NCI-H2171 treated with DMSO at 0.1 percent for 48 hours (cell line): ENCODE measurements around the gene ACKR3.

Experiments used
- DNase-seq: peaks from one replicate; lab custom pipeline; 2025; lab: John Stamatoyannopoulos, UW

ACKR3 gene

DNA sequence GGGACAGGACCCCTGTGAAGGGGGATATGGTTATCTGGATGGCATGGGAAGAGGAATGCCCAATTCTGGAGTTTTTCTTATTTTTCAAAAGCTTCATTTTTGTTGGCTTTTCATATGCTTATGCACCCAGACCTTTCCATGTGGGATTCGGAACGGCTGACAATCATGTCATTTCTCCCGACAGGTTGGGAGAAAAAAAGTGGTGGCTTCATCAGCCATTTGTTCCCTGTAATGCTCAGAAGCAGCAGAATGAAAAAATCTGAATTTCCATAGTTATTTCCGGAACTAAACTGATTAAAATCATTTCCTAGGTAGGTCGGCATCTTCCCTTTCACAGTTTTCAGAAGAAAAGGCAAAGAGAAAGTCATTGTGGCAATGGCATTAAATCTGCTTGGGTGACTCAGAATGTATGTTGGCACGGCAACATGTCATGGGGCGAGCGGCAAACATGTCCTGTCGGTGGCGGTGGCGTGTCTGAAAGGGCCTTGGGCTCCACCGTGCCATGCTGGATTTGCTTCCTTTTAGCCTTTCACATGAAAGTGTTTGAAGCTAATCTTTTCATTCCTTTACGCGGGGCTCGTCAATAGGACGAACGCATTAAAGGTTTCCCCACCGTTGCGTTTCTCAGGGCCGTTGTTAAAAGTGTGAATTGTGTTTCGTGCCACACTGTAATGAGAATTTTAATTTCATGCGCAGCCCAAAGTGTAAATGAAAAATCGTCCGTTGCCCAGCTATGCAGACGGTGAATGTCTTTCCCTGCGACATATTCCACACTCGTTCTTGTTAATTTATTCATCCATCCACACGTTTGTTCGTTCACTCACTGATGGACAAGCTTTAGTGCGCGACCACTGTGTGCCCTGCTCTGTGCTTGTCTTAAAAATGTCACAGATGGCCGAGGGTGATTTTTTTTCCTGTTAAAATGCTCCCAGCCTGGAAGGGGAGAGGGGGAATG is 18.5 kb downstream of the ACKR3 start:
- DNase-seq = no peak

DNA sequence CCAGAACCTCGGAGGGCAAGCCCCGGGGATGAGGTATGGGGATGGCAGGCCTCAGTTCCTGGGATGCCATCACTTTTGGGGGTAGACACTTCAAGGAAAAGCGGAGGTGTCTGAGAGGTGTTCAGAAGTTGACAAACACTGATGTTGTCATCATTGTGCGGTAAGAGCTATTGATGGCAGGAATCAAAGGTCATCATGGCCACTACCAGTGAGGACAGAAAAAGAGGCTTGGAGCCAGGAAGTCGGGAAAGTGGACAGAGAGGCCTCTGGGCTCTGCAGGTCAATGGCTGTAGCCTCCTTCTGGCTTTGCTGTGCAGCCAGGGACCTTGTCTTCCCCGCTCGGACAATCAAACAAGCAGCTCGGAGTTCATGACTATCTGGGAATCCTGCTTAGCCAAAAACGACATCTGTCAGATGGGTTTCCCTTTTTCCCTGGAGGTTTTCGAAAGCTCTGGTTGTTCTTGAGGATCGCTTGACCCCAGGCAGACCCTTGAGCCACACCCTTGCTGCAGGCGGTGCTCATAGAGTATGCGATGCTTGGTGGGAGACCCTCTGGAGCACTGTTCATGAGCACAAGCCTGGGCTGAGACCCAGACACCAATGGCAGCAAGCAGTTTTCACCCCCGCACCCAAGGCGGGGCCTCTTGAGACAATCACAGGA is 19.4 kb downstream of the ACKR3 start:
- no peak for DNase-seq

DNA sequence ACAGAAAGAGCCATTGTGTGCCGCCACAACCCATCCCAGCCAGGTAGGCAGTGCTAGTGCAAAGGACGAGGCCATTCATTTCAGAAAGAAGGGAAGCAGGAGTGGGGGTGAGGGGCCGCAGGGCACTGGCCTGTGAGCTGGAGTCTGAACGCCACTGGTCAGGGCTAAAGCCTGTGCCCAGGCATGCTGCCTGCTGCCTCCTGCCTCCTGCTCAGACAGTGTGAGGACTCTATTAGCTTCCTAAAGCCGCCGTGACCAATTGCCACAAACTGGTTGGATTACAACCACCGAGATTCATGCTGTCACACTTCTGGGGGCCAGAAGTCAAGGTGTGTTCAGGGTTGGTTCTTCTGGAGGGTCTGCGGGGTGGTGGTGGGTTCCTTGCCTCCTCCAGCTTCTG is 21.2 kb downstream of the ACKR3 start:
- DNase-seq = no peak

DNA sequence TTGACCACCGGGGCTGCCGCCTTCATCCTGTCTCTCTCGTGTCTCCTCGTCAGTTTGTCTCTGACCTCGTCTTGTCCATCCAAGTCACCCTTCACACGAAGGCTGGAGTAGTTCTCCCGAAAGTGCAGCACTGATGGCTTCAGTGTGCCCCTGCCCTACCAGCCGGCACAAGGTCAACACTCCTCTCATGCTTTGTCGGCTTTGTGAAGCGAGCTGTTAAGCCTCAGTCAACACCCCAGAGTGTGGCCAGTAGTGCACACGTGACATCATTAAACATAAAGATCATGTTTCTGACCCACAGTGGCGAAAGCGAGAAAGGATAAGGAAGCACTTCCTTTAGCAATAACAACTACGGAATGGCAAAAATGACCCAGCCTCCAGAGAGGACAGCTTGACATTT is 23.2 kb downstream of the ACKR3 start:
- no peak for DNase-seq

GRCh38 chr2:236593531-236593930 is 23.9 kb downstream of the ACKR3 start:
- DNase-seq = no peak

DNA sequence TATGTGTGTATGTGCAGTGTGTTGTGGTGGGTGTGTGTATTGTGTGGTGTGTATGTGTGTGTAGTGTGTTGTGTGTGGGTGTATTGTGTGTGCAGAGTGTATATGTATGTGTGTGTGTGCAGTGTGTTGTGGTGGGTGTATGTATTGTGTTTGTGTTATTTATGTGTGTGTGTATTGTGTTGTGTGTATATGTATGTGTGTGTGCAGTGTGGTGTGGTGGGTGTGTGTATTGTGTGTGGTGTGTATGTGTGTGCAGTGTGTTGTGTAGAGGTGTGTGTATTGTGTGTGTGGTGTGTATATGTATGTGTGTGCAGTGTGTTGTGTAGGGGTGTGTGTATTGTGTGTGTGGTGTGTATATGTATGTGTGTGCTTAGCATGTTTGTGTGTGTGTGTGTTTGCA is 24.3 kb downstream of the ACKR3 start:
- no peak for DNase-seq

GRCh38 chr2:236597629-236598028 is 28.0 kb downstream of the ACKR3 start:
- DNase-seq = no peak

DNA sequence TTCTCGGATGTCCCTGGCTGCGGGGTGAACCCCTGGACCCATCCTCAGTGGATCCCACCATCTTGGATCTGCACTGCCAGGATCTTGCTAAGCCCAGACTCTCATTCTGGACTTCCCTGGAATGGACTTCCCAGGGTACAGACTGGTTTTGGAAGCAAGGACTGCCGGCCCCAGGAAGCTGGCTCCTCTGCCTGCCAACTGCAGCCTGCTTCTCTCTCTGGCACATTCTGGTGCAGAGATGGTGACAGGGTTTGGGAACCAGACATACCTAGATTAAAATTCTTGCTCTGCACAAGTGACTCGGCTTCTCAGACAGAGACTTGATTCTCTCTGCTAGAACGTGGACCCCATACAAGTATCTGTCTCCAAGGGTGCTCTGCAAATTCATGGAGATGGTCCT is 29.4 kb downstream of the ACKR3 start:
- DNase-seq = no peak

DNA sequence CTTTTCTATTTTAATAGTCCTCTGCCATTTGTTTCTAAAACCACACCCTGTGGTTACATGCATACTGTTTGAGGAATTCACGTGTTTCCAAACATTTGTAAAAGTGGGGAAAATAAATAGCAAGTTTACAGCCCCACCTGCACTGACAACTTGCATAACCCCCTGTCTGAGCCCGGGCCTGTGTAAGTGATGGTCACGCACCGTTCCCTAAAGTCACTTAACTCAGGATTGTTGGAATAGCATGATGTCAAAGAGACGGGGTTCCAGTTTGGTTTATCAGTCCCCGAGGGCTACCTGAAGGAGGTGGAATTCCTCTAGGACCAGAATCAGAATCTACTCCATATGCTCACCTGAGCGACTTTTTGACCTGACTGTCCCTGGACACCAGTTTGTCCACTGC is 30.5 kb downstream of the ACKR3 start:
- DNase-seq = no peak

- peak; percentile 92 for DNase-seq
Observed at GRCh38 chr2:236600892-236601291, 31.3 kb downstream of the ACKR3 start.

- no peak for DNase-seq
Observed at GRCh38 chr2:236601316-236602202, 31.9 kb downstream of the ACKR3 start.

GRCh38 chr2:236602678-236603077 is 33.1 kb downstream of the ACKR3 start:
- peak; percentile 41 for DNase-seq

DNA sequence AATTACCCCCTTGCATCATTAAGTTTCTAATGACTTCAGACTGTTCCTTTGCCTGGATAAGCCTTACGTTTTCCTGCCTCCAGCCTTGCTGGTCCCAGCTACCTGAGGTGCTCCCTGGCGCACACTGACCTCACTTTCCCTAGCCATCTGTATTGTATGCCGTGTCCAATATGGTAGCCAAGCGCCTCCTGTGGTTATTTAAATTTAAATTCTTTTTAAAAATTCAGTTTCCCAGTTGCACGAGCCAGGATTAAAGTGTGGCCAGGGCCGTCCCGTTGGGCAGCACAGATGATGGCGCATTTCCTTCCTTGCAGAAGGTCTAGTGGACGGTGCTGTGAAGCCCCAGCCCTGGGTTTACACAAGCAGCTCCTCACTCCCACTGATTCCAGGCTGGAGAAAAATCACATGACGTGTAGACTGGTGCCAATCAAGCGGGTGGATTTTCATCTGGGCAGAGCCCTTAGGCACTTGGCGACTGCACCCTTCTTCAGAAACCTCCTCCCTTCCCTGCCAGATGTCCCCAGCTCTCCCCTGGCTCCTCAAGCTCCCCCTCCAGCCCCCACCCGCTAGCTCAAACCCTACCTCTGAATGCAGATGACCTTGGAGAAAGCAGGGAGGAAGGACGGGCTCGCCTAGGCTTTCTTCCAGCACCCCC is 33.9 kb downstream of the ACKR3 start:
- no peak for DNase-seq

DNA sequence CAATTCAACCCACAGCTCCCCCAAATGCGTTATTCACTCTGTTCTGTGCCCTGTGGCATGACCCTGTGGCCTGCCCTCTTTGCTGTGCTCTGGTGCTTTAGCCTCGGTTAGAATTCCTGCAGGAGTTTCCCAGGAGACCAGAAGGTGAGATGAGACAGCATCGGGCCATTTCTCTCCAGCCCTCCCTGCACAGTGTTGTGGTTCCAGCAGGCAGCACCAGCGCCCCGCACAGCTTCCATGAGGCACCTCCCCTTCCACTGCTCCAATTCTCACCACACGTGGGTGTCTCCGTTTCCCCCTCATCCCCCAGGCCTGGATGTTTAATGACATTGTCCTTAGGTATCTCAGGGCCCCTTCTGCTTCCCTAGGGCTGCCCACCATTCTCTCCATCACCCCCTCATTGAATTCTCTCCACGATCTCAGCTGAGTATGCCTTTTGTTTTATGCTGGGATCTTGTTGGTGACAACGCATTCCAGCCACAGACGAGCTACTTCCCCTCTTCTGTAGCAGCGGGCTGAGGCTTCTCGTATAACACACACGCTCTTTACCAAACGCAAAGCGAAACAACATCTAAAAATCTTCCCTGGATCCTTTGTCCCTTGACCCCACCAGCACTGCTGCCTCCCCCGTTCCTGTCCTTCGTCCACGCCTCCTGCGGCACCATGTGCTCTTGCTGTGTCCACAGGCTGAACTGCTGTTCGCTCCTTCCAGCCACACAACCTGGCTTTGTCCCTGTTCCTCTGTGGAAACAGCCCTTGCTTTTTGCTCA is 35.1 kb downstream of the ACKR3 start:
- no peak for DNase-seq

GRCh38 chr2:236605345-236605734 is 35.7 kb downstream of the ACKR3 start:
- no peak for DNase-seq

- no peak for DNase-seq
Observed at GRCh38 chr2:236606023-236606422, 36.4 kb downstream of the ACKR3 start.

DNA sequence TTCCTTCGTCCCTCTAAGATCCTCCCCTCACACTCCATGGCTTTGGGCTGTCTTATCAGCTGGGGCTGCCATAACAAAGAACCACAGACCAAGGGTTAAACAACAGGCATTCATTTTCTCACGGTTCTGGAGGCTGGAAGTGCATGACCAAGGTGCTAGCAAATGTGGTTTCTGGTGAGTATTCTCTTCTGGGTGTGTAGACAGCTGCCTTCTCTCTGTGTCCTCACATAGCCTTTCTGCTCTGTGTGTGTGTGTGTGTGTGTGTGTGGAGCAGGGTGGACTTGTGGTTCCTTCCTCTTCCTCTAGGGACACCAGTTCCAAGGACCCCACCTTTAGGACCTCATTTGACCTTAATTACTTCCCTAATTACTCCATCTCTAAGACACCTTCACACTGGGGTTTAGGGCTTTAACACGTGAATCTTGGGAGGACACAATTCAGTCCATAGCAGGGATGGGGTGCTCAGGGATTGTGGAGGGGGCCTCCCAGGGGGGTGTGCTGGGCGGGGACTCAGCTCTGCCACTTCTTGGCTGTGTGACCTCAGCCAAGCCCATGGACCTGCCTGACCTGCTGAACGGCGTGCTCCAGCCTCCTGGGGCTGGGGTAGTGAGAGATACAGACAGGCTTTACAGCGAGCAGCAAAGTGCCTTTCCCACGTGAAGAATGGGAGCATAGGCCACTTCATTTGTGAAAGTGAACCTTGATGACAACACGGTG is 38.0 kb downstream of the ACKR3 start:
- DNase-seq = no peak

DNA sequence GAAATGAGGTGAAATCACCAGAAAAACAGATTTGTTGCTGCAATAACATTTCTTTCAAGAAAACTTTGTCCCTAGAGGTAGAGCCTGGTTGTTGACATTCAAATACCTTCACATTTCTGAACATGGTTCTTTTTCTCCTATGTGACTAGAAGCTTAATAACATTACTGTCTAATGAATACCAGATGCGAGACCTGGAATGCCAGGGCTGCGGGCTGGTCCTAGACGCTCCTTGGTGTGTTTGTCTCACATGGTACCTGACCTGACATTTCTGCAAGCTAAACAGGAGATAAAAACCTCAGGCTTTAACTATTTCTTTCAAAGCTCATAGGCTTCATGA is 38.5 kb downstream of the ACKR3 start:
- no peak for DNase-seq

- no peak for DNase-seq
Observed at GRCh38 chr2:236608710-236609109, 39.1 kb downstream of the ACKR3 start.

- no peak for DNase-seq
Observed at GRCh38 chr2:236610991-236611821, 41.6 kb downstream of the ACKR3 start.
